ENCODE measurements around the gene GAB1.

Gene GAB1

GRCh38 chr4:143380629-143381028 lies 44.0 kb downstream of the GAB1 start:
- Histone ChIP-seq H3K79me2 (ENCODE audit: insufficient read depth, low read length) (no peaks in the 10 kb centered on the region), H3K9me2 (ENCODE audit: low read depth, low read length) (no peaks in the 10 kb centered on the region), H3F3A (ENCODE audit: insufficient read depth, low read length) (no peaks in the 10 kb centered on the region), H3K9me3 (ENCODE audit: low read length) (no peaks in the 10 kb centered on the region), H3K27me3 (ENCODE audit: insufficient read depth, low read length) (no peaks in the 10 kb centered on the region), H3K4me3 (ENCODE audit: low read depth, low read length, poor library complexity, severe bottlenecking) (no peak overlapping the region), H2AFZ (ENCODE audit: low read length) (no peak overlapping the region), H4K20me1 (ENCODE audit: insufficient read depth, low read length) (no peaks in the 10 kb centered on the region), H3K4me2 (ENCODE audit: low read length) (no peak overlapping the region), H3K4me1 (ENCODE audit: insufficient read depth, low read length, severe bottlenecking) (peaks cover 23% of the 10 kb centered on the region), H3K36me3 (ENCODE audit: insufficient read depth, low read length) (no peaks in the 10 kb centered on the region), H3K9ac (ENCODE audit: low read length) (no peak overlapping the region), H3K27ac (ENCODE audit: low read depth, low read length, poor library complexity, severe bottlenecking) (no peak overlapping the region)
- TF ChIP-seq EZH2 (IDR thresholded peaks at IDR 0.05; ENCODE audit: borderline replicate concordance, low read length) (no peak), CTCF (IDR thresholded peaks at IDR 0.05; ENCODE audit: low read length) (no peak)

- Histone ChIP-seq H3K9me3 (ENCODE audit: low read length) (no peaks in the 10 kb centered on the region), H3K9me2 (ENCODE audit: low read depth, low read length) (no peaks in the 10 kb centered on the region), H3K79me2 (ENCODE audit: insufficient read depth, low read length) (no peaks in the 10 kb centered on the region), H4K20me1 (ENCODE audit: insufficient read depth, low read length) (no peaks in the 10 kb centered on the region), H2AFZ (ENCODE audit: low read length) (no peak overlapping the region), H3K27me3 (ENCODE audit: insufficient read depth, low read length) (no peaks in the 10 kb centered on the region), H3K4me1 (ENCODE audit: insufficient read depth, low read length, severe bottlenecking) (peaks cover 23% of the 10 kb centered on the region), H3K4me3 (ENCODE audit: low read depth, low read length, poor library complexity, severe bottlenecking) (no peak overlapping the region), H3K9ac (ENCODE audit: low read length) (no peak overlapping the region), H3K36me3 (ENCODE audit: insufficient read depth, low read length) (no peaks in the 10 kb centered on the region), H3K4me2 (ENCODE audit: low read length) (no peak overlapping the region), H3K27ac (ENCODE audit: low read depth, low read length, poor library complexity, severe bottlenecking) (no peak overlapping the region), H3F3A (ENCODE audit: insufficient read depth, low read length) (no peaks in the 10 kb centered on the region)
- no peak for TF ChIP-seq EZH2 (IDR thresholded peaks at IDR 0.05; ENCODE audit: borderline replicate concordance, low read length)
- TF ChIP-seq CTCF (IDR thresholded peaks at IDR 0.05; ENCODE audit: low read length), result no peak
Measured at GRCh38 chr4:143381189-143382118, 44.8 kb downstream of the GAB1 start.

- H3K9ac ChIP-seq (ENCODE audit: low read length), result no peak overlapping the region
- H3K4me3 ChIP-seq (ENCODE audit: low read depth, low read length, poor library complexity, severe bottlenecking), result no peak overlapping the region
- no peaks in the 10 kb centered on the region for H3K9me3 ChIP-seq (ENCODE audit: low read length)
- H3K9me2 ChIP-seq (ENCODE audit: low read depth, low read length), result no peaks in the 10 kb centered on the region
- peaks cover 12% of the 10 kb centered on the region for H3K4me1 ChIP-seq (ENCODE audit: insufficient read depth, low read length, severe bottlenecking)
- no peaks in the 10 kb centered on the region for H4K20me1 ChIP-seq (ENCODE audit: insufficient read depth, low read length)
- no peak overlapping the region for H3K4me2 ChIP-seq (ENCODE audit: low read length)
- no peaks in the 10 kb centered on the region for H3K36me3 ChIP-seq (ENCODE audit: insufficient read depth, low read length)
- no peak overlapping the region for H3K27ac ChIP-seq (ENCODE audit: low read depth, low read length, poor library complexity, severe bottlenecking)
- no peak overlapping the region for H2AFZ ChIP-seq (ENCODE audit: low read length)
- H3F3A ChIP-seq (ENCODE audit: insufficient read depth, low read length), result no peaks in the 10 kb centered on the region
- H3K79me2 ChIP-seq (ENCODE audit: insufficient read depth, low read length), result no peaks in the 10 kb centered on the region
- no peaks in the 10 kb centered on the region for H3K27me3 ChIP-seq (ENCODE audit: insufficient read depth, low read length)
- TF ChIP-seq CTCF (IDR thresholded peaks at IDR 0.05; ENCODE audit: low read length), result no peak
- TF ChIP-seq EZH2 (IDR thresholded peaks at IDR 0.05; ENCODE audit: borderline replicate concordance, low read length), result no peak
Measured at GRCh38 chr4:143382596-143382995, 45.9 kb downstream of the GAB1 start.
